DOHH2 (cell line): ENCODE measurements around the gene CRIP1.

Experiments used
- H3F3A ChIP-seq: fragments of 200-600 bp; sonication (generic), shearing (Covaris generic); 2 replicates; pipeline ENCODE4 v1.6.0; 2016; ENCODE audit warnings: antibody characterized with exemption, mild to moderate bottlenecking; ENCODE audit not compliant: control insufficient read depth, insufficient read depth
- H3K27ac ChIP-seq: fragments of 200-600 bp; sonication (generic); 2 replicates; pipeline ENCODE4 v1.5.1; 2014; ENCODE audit warnings: low read depth, mild to moderate bottlenecking, low read length, moderate library complexity
- H3K27me3 ChIP-seq: fragments of 200-600 bp; sonication (generic); 2 replicates; pipeline ENCODE4 v1.6.1; 2014; ENCODE audit warnings: mild to moderate bottlenecking, low read length, mixed read lengths; ENCODE audit not compliant: control insufficient read depth
- H3K36me3 ChIP-seq: fragments of 200-600 bp; sonication (generic); 2 replicates; pipeline ENCODE4 v1.6.1; 2014; ENCODE audit warnings: mild to moderate bottlenecking, low read length, moderate library complexity, mixed read lengths; ENCODE audit not compliant: control insufficient read depth
- H3K4me1 ChIP-seq: fragments of 200-600 bp; sonication (generic); 2 replicates; pipeline ENCODE4 v1.6.1; 2014; ENCODE audit warnings: mild to moderate bottlenecking, low read length, mixed read lengths; ENCODE audit not compliant: control insufficient read depth
- H3K4me2 ChIP-seq: fragments of 200-600 bp; sonication (generic); 2 replicates; pipeline ENCODE4 v1.6.0; 2014; ENCODE audit warnings: mild to moderate bottlenecking, low read length, moderate library complexity
- H3K4me3 ChIP-seq: fragments of 200-600 bp; sonication (generic); 2 replicates; pipeline ENCODE4 v1.5.1; 2014; ENCODE audit warnings: mild to moderate bottlenecking, low read length, mixed read lengths
- H3K79me2 ChIP-seq: fragments of 200-600 bp; sonication (generic); 2 replicates; pipeline ENCODE4 v1.6.1; 2014; ENCODE audit warnings: mild to moderate bottlenecking, low read length, mixed read lengths; ENCODE audit not compliant: control insufficient read depth
- H3K9me2 ChIP-seq: fragments of 200-600 bp; sonication (generic); replicated peaks from 2 replicates; pipeline ENCODE4 v1.6.1; 2014; ENCODE audit warnings: mild to moderate bottlenecking, low read length, mixed read lengths; ENCODE audit not compliant: control insufficient read depth
- H3K9me3 ChIP-seq: fragments of 200-600 bp; sonication (generic); 2 replicates; pipeline ENCODE4 v1.6.1; 2014; ENCODE audit warnings: antibody characterized with exemption, low read length, mixed read lengths; ENCODE audit not compliant: control insufficient read depth, insufficient read depth
- H4K20me1 ChIP-seq: fragments of 200-600 bp; sonication (generic); 2 replicates; pipeline ENCODE4 v1.6.0; 2014; ENCODE audit warnings: low read depth, mild to moderate bottlenecking, antibody characterized with exemption, low read length, moderate library complexity; ENCODE audit not compliant: control insufficient read depth, insufficient read depth
- EZH2phosphoT487 ChIP-seq: fragments of 200-600 bp; sonication (generic); IDR thresholded peaks from 2 replicates; pipeline ENCODE4 v1.6.1; 2017; ENCODE audit warnings: borderline replicate concordance, mild to moderate bottlenecking, antibody characterized with exemption, low read length, moderate library complexity, mixed read lengths
- TF ChIP-seq, protein P1 (sequence below): fragments of 200-600 bp; sonication (generic); IDR thresholded peaks from one replicate; pipeline ENCODE4 v1.5.1; 2014; ENCODE audit warnings: antibody characterized with exemption, mild to moderate bottlenecking, low read depth, low read length; ENCODE audit not compliant: poor library complexity, severe bottlenecking

The CRIP1 gene

DNA sequence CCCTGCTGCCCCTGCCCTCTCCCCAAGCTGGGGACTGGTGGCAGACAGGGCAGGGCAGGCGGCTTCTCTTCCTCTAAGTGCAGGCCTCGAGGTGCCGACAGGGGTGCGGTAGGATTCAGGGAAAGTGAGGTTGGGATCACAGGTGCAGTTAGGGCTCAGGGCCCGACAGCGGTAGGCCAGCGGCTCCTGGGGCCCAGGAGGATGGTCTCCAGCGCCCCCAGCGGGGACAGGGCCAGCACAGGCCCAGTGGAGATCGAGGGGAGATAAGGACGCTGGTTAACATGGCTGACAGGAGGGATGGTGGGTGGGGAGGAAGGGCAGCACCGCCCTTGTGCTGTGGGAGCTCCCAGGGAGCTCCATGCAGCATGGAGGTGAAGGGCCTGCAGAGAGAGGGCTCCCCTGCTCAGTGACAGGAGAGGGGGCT lies 935 bp upstream of the CRIP1 start:
- Histone ChIP-seq H3K36me3 (no peaks in the 10 kb centered on the region), H4K20me1 (no peaks in the 10 kb centered on the region), H3K9me3 (no peaks in the 10 kb centered on the region), H3K79me2 (no peaks in the 10 kb centered on the region), H3F3A (no peaks in the 10 kb centered on the region), H3K27me3 (peaks cover 40% of the 10 kb centered on the region), H3K4me3 (no peak overlapping the region), H3K4me2 (peak overlapping the region; percentile 87), H3K9me2 (no peaks in the 10 kb centered on the region), H3K4me1 (peaks cover 54% of the 10 kb centered on the region), H3K27ac (no peak overlapping the region)
- TF ChIP-seq EZH2phosphoT487, result no peak
- TF ChIP-seq, protein P1, sequence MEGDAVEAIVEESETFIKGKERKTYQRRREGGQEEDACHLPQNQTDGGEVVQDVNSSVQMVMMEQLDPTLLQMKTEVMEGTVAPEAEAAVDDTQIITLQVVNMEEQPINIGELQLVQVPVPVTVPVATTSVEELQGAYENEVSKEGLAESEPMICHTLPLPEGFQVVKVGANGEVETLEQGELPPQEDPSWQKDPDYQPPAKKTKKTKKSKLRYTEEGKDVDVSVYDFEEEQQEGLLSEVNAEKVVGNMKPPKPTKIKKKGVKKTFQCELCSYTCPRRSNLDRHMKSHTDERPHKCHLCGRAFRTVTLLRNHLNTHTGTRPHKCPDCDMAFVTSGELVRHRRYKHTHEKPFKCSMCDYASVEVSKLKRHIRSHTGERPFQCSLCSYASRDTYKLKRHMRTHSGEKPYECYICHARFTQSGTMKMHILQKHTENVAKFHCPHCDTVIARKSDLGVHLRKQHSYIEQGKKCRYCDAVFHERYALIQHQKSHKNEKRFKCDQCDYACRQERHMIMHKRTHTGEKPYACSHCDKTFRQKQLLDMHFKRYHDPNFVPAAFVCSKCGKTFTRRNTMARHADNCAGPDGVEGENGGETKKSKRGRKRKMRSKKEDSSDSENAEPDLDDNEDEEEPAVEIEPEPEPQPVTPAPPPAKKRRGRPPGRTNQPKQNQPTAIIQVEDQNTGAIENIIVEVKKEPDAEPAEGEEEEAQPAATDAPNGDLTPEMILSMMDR, result peak; percentile 66

DNA sequence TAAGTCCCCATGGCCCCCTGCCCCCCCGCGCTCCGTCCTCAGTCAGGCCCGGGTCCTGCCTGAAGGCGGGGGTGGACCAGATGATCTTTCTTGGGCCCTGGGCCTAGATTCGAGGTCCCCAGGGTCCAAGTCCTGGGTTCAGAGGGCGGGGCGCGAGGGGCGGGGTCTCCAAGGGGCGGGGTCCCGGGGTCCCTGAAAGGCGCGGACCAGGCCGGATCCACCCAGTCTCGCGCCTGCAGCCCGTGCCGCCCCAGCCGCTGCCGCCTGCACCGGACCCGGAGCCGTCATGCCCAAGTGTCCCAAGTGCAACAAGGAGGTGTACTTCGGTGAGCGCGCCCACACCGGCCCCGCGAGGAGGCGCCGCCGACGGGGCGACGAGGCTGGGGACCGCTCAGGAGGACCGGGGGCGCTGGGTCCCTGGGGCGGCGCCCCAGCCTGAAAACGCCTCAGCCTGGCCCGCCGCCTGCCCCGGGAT lies 325 bp downstream of the CRIP1 start:
- no peak for TF ChIP-seq EZH2phosphoT487
- Histone ChIP-seq H3K79me2 (peaks cover 4% of the 10 kb centered on the region), H3K36me3 (peaks cover 3% of the 10 kb centered on the region), H4K20me1 (peaks cover 3% of the 10 kb centered on the region; the same call in 1 of the 2 replicates), H3K27ac (no peak overlapping the region), H3K4me1 (peaks cover 46% of the 10 kb centered on the region), H3K4me3 (peak overlapping the region; percentile 79), H3K9me3 (no peaks in the 10 kb centered on the region), H3F3A (no peaks in the 10 kb centered on the region), H3K9me2 (no peaks in the 10 kb centered on the region), H3K4me2 (peak overlapping the region; percentile 87), H3K27me3 (peaks cover 40% of the 10 kb centered on the region)

DNA sequence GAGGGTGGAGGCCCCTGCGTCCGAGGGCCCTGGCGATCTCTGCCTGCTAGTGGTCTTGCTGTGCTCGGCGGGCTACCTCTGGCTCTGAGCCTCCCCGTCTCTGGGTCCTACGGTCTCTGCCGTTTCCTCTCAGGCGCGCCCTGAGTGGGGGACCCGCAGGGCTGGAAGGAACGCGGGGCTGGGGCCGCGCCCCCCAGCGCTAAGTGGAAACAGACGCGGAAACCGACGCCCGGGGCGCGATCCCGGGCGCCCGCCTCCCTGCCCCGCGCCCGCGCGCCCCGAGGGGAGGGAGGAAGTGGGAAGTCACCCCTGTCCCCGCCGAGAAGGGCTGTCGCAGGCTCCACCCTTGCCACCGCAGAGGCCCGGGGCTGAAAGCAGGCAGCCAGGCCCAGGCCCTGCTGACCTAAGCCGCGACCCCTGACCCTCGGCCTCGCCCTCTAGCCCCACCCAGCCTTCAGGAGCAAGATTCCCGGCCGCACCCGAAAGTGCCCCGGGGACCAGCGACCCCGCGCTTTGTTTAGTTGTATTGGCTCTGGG lies 831 bp downstream of the CRIP1 start:
- H3F3A ChIP-seq, result no peaks in the 10 kb centered on the region
- H3K4me3 ChIP-seq, result peak overlapping the region; percentile 79
- no peak for TF ChIP-seq EZH2phosphoT487
- TF ChIP-seq, protein P1, result no peak
- peaks cover 6% of the 10 kb centered on the region for H3K36me3 ChIP-seq
- H3K79me2 ChIP-seq, result peaks cover 9% of the 10 kb centered on the region
- no peak overlapping the region for H3K27ac ChIP-seq
- peaks cover 46% of the 10 kb centered on the region for H3K4me1 ChIP-seq
- H3K4me2 ChIP-seq, result peak overlapping the region; percentile 87
- peaks cover 40% of the 10 kb centered on the region for H3K27me3 ChIP-seq
- H3K9me2 ChIP-seq, result no peaks in the 10 kb centered on the region
- peaks cover 6% of the 10 kb centered on the region; the same call in 1 of the 2 replicates for H4K20me1 ChIP-seq
- no peaks in the 10 kb centered on the region for H3K9me3 ChIP-seq

DNA sequence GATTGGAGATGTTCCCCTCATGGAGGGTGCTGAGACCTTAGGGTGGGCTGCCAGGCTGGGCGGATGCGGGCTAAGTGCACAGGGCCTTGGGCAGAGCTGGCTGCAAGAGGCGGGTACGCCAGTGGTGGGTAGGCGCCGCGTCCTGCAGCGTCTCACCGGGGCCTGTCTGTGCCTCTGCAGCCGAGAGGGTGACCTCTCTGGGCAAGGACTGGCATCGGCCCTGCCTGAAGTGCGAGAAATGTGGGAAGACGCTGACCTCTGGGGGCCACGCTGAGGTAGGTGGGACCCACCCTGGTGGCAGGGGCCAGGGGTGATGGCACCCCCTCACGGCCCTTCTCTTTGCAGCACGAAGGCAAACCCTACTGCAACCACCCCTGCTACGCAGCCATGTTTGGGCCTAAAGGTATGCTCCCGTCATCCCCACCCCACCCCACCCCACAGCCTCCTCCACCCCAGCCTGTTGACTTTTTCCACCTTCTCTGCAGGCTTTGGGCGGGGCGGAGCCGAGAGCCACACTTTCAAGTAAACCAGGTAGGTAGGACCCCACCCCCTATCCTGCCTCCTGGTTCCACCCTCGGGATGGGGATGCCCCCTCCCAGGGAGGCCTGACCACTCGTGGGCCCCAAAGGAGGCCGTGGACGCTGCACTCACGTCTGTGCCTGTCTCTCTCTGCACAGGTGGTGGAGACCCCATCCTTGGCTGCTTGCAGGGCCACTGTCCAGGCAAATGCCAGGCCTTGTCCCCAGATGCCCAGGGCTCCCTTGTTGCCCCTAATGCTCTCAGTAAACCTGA lies 1.5 kb downstream of the CRIP1 start:
- H3K79me2 ChIP-seq, result peaks cover 9% of the 10 kb centered on the region
- H3K4me1 ChIP-seq, result peaks cover 46% of the 10 kb centered on the region
- H3K4me2 ChIP-seq, result peak overlapping the region; percentile 87
- peaks cover 8% of the 10 kb centered on the region; the same call in 1 of the 2 replicates for H4K20me1 ChIP-seq
- no peaks in the 10 kb centered on the region for H3F3A ChIP-seq
- peak overlapping the region; percentile 79 for H3K4me3 ChIP-seq
- no peaks in the 10 kb centered on the region for H3K9me3 ChIP-seq
- H3K36me3 ChIP-seq, result peaks cover 6% of the 10 kb centered on the region
- H3K9me2 ChIP-seq, result no peaks in the 10 kb centered on the region
- TF ChIP-seq EZH2phosphoT487, result no peak
- TF ChIP-seq, protein P1, result no peak
- no peak overlapping the region for H3K27ac ChIP-seq
- peaks cover 40% of the 10 kb centered on the region for H3K27me3 ChIP-seq
